Measurements from ENCODE around the gene GALNT14. TPM values are rescaled to one million over a fixed set of nuclear protein-coding genes. Genes with fewer than 3 reads are reported as not detected.

GALNT14 gene
- total RNA-seq, 1 donor from 2014 or later = 0.48 TPM

DNA sequence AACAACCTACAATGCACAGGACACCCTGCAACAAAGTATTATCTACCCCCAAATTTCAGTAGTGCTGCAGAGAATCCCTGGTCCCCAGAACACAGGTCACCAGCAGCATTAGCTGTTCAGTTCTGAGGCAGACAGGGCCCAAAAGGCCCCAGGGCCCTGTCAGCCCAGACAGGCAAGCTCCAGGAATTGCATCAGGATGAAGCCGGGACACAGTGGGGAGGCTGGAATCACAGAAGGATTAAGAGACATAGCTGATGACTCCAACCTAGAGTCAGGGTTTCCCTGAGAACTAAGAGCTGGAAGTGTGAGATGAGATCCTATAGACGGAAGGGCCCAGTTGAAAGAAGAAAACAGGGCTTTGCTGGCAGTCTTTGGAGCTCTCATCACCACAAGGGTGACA, 148.1 kb downstream of the GALNT14 start:
- DNase-seq (ENCODE audit: low spot score) = no peak
- intact Hi-C loops (cut with DNase I) = no loop called here

DNA sequence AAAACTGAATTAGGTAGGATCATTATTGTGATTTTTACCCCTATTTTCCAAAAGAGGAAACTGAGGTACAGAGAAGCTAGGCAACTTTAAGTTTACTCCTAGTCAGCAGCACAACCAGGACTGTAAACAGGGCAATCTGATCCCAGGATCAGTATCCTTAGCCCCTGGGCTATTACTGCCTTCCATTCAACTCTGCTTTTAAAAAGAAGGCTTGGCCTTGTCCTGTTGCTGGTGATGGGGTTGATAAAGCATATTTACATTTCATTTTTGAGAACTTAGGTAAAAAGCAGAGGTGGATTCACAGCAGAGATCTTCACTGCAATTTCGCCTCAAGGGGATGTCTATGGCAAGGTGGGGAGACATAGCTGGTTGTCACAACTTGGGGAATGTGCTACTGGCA, 148.5 kb downstream of the GALNT14 start:
- intact Hi-C loops (cut with DNase I) = loop anchor here (10.0 kb wide), 2 partner anchors 145 to 345 kb away; partner anchors contain the start of gene GALNT14
- no peak for DNase-seq (ENCODE audit: low spot score)

DNA sequence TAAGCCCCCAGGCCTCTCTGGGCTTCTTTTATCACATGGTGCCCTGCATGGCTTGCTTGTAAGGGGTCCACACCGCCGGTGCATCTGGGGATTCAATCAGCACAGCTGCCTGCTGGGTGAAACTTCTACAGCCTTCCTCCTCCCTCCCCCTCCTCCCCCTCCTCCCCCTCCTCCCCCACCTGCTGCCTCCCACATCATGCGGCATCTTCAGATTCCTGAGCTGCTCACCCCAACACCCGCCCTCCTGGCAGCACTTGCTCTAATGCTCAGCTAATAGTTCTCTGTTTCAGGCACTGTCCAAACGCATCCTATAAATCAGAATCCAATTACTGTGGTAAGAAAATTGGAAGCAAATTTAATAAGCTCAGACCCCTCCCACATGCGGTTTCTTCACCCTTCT, 150.7 kb downstream of the GALNT14 start:
- no peak for DNase-seq (ENCODE audit: low spot score)

DNA sequence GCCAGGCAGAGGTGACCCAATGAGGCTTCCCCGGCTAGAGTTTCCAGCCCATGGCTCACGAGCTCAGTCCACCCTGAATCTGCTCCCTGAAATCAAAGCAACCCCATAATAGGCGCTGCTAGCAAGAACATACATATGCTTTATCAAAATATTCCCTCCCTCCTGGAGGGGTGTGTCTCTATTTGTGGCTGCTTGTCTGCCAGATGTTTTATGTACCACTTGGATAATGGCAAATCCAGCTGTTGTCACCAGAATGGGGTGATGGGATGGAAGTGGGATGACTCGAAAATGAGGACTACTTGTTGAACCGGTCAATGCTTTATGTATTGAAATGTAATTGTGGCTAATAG, 152.0 kb downstream of the GALNT14 start:
- DNase-seq (ENCODE audit: low spot score) = no peak
- intact Hi-C loops (cut with DNase I) = loop anchor here (10.0 kb wide), 2 partner anchors 149 to 349 kb away; partner anchors contain the start of gene GALNT14

More for the DNA sequence above, 150.7 kb downstream of the GALNT14 start:
- intact Hi-C loops (cut with DNase I) = loop anchor here (10.0 kb wide), 2 partner anchors 147 to 347 kb away; partner anchors contain the start of gene GALNT14

DNA sequence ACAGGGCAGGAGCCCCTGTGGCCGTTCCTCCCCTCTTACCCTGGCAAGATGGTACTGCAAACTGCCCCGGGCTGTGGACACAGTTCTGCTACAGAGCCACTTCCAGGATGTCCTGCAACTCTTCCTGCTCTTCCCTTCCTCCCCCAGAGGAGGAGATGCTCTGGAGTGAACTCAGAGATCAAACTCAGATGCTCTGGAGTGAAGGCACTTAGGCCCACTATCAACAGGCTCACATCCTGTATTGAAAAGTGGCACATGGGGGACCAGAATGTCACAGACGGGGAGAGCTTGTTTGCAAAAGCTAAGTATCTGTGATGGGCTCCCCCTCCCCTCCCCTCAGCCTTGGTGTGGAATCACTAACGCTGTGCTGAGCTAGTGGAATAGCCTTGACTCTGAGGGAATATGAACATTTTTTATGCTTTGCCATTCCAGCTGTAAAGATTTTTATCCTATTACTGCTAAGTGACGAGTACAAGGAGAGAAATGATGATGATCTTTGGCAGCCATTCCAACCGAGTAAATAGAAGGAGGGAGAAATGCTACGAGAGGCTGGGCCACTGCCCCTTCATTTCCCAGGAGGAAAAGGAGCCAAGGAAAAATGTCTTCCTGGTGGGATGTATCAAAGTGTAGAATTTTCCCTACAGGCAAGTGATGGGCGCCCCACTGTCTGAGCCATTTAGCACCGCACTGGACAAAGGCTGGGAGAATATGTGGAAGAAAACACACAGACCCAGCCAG, 152.6 kb downstream of the GALNT14 start:
- DNase-seq (ENCODE audit: low spot score) = no peak
- intact Hi-C loops (cut with DNase I) = loop anchor here (10.0 kb wide), 2 partner anchors 149 to 349 kb away; partner anchors contain the start of gene GALNT14

DNA sequence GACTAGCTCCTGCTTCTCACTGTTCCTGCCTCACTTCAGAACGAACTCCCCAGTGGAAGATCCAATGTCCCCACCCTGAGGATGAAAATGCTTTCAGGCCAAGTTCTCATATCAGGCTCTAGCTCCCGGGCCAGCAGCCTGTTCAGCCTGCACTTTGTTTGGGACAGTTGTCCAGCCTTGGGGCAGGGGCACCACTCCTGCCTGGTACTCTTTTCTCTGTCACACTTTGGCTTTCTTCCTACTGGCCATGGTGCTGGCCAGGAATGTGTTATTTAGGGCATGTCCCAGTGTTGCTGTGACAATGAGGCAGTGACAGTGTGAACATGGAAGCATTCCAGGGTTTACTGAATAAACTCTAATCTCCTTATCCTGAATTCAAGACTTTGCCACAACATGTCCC, 154.1 kb downstream of the GALNT14 start:
- no peak for DNase-seq (ENCODE audit: low spot score)
- intact Hi-C loops (cut with DNase I) = loop anchor here (5.0 to 10.0 kb wide), 3 partner anchors 47 to 351 kb away; partner anchors contain the start of gene GALNT14

DNA sequence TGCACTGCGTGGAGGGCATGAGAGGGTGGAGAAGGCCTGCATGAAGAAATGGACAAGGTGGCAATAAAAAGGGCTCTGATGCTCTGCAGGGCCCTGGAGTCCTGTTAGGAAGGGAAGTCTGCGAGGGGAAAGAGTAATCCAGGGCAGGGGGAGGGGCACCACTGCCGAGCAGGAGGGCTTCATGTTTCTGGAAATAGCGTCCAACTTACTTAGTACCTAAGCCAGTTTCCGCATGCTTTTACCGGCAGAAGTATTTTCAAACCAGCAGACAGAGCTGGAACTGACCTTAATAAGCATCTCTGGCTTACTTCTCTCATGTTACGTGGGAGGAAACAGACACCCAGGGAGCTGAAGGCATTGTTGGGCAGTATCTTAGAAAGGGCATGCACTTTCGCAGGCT, 156.7 kb downstream of the GALNT14 start:
- intact Hi-C loops (cut with DNase I) = loop anchor here (5.0 to 10.0 kb wide), 3 partner anchors 44 to 353 kb away; partner anchors contain the start of gene GALNT14
- no peak for DNase-seq (ENCODE audit: low spot score)

DNA sequence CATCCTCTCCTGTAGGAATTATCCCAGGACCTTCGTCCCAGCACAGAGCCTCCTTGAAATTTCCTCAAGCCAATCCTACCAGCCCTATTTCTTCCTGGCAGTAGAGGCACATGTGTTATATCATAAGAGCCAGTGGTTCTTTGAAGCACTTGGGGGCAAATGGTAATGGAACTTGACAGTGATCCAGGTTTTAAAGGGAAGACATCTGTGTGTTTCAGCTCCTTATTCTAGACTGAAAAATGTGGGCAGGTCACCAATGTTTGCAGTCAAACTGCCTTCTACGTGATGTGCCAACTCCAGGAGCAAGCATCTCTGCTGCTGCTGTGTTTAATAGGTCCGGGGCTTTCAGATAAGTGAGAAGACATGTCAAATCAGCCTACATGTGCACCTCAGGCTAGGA, 157.1 kb downstream of the GALNT14 start:
- no peak for DNase-seq (ENCODE audit: low spot score)
- intact Hi-C loops (cut with DNase I) = loop anchor here (5.0 to 10.0 kb wide), 3 partner anchors 44 to 354 kb away; partner anchors contain the start of gene GALNT14

DNA sequence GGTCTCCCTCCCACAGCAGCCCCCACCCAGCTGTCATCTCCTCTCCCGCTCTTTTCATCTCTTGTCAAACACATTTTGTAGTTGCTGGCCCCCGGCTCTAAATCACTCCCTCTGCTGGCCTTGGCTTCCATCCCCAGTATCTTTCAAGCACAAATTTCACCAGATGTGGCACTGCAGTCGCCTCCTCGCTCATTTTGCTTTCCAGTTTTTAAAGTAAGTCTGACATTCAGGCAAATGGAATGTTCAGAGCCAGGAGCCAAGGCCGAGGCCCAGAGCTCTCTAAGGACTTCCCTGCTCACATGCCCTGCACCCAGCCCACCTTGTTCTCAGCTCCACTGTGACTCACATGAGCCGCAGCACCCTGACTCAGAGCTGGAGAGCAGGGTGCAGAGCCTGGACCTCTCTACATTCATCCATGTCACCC, 158.4 kb downstream of the GALNT14 start:
- no peak for DNase-seq (ENCODE audit: low spot score)
- intact Hi-C loops (cut with DNase I) = loop anchor here (5.0 to 10.0 kb wide), 3 partner anchors 43 to 355 kb away; partner anchors contain the start of gene GALNT14

DNA sequence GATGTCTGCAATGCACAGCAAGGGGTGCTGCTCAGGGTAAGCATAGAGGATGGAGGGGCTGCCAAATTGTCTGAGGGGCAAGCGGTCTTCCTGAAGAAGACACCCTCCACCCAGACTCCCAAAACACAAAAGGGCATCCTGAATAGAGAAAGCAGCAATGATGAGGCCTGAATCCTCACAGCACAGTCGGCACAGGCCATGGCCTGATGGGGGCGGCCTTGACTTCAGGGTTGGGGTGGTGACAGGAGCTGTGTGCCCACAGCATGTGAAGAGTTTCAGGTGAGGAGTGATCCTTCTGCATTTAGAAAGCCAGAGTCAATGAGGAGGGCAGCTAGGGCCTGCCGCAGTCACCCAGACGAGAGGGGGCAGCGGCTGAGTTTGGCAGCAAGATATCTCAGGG, 159.4 kb downstream of the GALNT14 start:
- DNase-seq (ENCODE audit: low spot score) = no peak
- intact Hi-C loops (cut with DNase I) = no loop called here

DNA sequence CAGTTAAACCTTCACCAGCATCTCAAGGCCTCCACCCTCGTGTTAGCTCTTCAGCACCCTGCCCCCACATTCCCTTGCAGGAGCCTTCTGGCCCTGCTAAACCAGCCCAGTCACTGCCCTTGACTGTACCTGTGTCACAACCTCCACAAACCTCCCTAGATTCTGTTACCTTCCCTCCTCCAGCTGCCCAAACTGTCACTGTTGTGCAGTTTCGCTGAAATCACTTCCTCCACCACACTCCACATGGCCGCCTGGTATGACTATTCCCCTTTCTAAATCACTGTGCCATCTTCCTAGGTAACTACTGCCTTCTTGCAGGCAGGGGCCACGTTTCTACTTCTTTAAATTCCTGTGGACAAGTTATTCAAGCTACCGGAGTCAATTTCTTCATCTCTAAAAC, 160.2 kb downstream of the GALNT14 start:
- DNase-seq (ENCODE audit: low spot score) = no peak
- intact Hi-C loops (cut with DNase I) = no loop called here

DNA sequence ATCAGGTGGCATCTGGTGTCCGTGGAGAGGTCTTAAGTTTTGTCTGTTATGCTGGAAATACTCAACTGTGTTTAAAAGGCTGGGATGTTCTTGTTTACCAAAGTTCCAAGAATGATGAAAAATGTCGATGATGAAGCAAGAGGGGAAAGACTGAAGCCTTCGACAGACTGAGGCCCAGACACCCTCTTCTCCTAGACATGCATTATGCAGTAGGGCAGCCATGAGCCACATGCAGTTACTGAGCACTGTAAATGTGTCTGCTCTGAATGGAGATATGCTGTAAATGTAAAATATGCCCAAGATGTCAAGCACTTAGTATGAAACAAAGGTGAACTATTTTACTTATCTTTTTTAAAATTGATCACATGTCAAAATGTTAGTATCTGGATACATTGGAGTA, 163.1 kb downstream of the GALNT14 start:
- DNase-seq (ENCODE audit: low spot score) = no peak
- intact Hi-C loops (cut with DNase I) = no loop called here

DNA sequence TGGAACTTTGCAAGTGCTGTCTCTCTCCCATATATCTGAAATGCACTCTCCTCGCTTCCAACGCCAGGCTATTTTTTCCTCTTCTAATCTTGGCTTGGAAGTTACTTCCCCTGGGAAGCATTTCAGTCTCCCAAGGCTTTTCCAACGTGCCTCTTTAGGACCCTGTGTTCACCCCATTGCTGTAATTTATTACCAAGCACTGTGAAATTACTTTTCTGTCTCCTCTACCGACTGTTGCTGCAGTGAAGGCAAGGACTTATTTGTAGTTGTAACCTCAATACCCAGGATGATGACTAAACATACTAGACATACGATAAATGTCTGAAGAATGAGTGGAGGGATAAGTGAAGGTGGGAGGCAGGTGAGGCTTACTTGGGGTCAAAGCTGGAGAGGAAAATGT, 163.7 kb downstream of the GALNT14 start:
- intact Hi-C loops (cut with DNase I) = no loop called here
- DNase-seq (ENCODE audit: low spot score) = no peak

DNA sequence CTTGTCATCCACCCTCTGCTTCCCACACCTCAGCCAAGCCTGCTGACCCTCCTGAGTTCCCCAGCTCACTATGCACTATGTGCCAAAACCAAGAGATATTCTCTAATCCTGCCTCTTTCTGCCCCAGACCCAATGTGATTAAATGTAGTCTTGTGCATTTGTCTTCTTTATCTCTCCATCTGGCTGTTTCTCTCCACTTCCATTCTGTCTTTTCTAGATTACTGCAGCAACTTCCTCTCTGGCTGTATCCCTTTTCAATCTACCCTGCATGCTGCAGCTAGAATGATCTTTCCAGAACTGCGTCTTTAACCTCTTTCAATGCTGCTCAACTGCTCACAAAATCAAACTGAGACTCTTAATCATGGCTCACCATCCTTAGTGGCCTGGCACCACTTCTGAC, 164.1 kb downstream of the GALNT14 start:
- intact Hi-C loops (cut with DNase I) = no loop called here
- DNase-seq (ENCODE audit: low spot score) = no peak

DNA sequence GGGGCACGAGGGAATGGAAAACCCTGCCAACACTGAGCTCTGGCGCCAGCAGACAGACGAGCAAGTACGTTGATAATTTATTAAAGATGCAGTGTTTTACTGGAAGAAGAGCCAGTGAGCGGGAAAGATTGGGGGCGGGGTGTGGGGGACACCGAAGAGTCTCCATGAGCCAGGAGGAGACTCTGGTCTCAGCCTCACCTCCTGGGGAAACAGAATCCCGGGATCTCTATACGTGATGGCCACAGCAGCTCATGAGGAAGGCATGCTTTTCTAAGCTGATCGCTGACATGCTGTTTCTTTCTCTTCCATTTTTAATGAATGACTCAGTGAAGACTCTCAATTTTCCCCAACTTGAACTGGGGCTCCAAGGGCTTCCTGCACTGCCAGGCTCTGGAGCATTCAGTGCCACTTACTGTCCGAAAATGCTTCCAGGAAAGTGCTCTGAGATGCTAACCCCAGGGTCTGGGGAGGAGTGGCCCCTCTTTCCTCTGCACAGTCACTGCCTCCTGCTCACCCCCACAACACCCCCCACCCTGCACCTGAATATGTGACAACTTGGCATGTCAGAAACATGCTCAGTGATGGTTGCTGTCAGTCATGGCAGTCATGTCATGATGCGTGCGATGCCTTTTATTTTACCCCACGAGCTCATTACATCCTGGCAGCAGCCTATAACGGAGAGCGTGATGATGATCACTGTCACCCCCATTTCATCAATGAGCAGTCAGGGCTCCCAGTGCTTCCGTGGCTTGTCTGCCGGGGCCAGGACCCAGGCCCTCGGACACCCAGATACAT, 166.8 kb downstream of the GALNT14 start:
- intact Hi-C loops (cut with DNase I) = no loop called here
- no peak for DNase-seq (ENCODE audit: low spot score)

DNA sequence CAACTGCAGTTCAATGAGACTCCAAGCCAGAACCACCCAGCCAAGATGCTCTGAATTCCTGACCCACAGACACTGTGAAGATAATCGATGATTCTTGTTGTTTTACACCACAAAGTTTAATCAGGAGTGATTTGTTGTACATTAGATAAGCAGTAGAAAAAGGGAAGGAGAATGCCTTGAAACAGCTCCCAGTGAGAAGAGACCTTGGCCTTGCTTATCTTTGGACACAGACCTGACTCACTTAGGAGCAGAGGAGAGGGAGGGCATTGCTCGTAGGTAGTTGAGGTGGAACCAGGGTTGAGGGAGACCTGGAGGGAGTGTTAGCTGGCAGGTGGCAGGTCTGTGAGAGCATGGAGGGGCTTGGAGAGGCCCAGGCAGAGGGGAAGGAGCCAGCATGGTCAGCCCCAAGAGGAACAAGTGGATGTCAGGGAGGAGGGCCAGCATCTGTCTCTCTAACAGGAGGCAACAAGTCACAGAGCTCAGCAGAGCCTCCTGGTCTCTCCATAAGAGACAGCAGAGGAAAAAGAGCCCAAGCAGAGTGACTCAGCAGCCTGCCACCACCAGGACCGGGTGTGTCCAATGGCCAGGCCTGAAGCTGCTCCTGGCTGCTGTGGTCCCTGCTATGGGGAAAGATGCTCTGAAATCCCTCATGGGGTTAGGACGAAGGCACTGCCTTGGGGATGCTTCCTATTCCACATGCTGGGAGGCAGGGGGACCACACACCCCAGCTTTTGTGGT, 169.4 kb downstream of the GALNT14 start:
- no peak for DNase-seq (ENCODE audit: low spot score)
- intact Hi-C loops (cut with DNase I) = no loop called here

DNA sequence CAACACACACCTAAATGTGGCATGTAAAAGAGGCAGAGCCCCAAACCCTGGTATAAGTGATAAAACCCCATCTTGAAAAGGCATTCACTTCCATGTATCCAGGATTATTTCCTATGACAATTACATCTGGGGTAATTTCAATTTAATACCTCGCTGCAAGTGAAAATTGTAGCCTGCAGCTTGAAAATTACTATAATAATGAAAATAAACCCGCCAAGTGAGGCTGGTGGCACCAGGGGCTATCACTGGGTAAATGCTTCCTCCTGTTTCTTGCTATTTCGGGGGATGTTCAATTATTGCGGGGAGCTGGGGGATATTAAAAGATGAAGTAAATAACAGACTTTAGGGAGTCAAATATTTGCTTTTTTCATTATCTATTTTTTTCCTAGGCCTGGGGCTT, 171.5 kb downstream of the GALNT14 start:
- no peak for DNase-seq (ENCODE audit: low spot score)
- intact Hi-C loops (cut with DNase I) = no loop called here

DNA sequence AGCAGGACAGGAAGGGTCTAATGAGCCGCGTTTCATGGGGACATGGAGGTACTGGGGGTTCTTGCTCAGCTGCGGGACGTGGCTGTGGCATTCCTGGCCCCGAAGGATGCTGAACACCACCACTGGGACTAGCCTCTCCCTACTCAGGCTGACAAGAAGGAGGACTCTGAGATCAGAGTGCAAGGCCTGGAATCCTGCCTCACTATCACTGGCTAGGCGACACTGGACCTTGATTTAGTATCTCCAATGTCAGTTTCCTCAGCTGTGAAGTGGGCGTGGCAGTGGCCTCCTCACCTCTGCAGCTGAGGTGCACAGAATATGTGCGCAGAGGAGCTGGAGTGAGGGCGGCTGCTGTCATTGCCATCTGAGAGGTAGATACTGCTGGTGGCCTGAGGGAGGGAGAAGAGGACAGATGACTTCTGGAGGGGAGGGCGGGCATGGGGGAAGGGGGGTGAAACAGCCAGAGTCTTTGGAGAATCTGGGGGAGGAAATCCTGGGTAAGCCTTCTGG, 173.2 kb downstream of the GALNT14 start:
- no peak for DNase-seq (ENCODE audit: low spot score)
- intact Hi-C loops (cut with DNase I) = no loop called here

DNA sequence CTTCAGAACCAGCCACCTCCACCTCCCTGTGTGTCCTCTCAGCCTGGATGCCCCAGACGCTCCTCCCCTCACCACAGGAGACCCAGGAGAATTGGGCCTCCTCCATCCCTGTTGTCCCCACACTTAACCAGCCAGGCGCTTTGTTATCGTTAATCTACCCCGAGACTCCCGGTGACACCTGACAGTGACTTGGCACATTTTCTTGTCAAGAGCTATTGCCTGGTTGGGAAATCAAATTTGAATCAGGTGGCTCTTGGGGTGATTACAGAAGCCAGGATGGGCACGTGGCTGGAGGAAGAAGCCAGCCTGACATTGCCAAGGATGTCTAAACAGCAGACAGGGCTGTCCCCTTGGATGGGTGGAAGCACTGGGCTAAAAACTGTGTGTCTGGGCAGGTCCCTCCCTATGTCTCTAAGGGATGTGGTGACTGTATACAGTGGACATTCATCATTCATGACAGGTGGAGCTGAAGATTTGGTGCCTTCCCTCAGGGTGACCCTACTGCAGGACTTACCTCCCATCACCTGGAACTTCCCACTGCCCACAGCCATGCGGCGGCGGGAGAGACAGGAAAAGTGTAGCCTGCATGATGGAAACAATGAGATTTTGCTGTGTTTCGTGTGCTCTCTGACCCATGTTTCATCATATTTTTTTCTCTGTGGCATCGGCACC, 173.8 kb downstream of the GALNT14 start:
- DNase-seq (ENCODE audit: low spot score) = no peak
- intact Hi-C loops (cut with DNase I) = no loop called here
